HepG2 (cell line): ENCODE data around the gene GINS3. TPM values are rescaled to one million over a fixed set of nuclear protein-coding genes. Genes with fewer than 3 reads are reported as not detected.

Experiments
- ADNP ChIP-seq: sonication (generic); formaldehyde crosslinking; IDR thresholded peaks from 2 replicates; pipeline ENCODE4 v1.4.0; 2020; ENCODE audit warnings: missing genetic modification reagents
- CENPX ChIP-seq: sonication (generic); formaldehyde crosslinking; IDR thresholded peaks from 2 replicates; pipeline ENCODE4 v1.9.0; 2021; ENCODE audit warnings: mild to moderate bottlenecking, missing genetic modification reagents, moderate library complexity
- DNMT1 ChIP-seq: sonication (generic); formaldehyde crosslinking; IDR thresholded peaks from 2 replicates; pipeline ENCODE4 v1.5.1; 2020; ENCODE audit warnings: mild to moderate bottlenecking, missing genetic modification reagents
- HDAC2 ChIP-seq: sonication (generic); formaldehyde crosslinking; IDR thresholded peaks from 2 replicates; pipeline ENCODE4 v1.4.0; 2020; ENCODE audit warnings: missing genetic modification reagents
- IRF2 ChIP-seq: IDR thresholded peaks from 2 replicates; pipeline ENCODE4 v1.6.1; 2018; ENCODE audit warnings: missing genetic modification reagents, missing compliant biosample characterization
- KLF12 ChIP-seq: sonication (generic); formaldehyde crosslinking; IDR thresholded peaks from 2 replicates; pipeline ENCODE4 v1.4.0; 2020; ENCODE audit warnings: missing genetic modification reagents, borderline replicate concordance
- MBNL3 ChIP-seq: fragments of 250-450 bp; sonication (Bioruptor Pico); conservative IDR thresholded peaks from 2 replicates; pipeline ENCODE4 v1.8.0; 2022; ENCODE audit warnings: mild to moderate bottlenecking, inconsistent platforms
- MED13 ChIP-seq: sonication (generic); formaldehyde crosslinking; IDR thresholded peaks from 2 replicates; pipeline ENCODE4 v1.5.0; 2020; ENCODE audit warnings: missing genetic modification reagents
- ONECUT2 ChIP-seq: sonication (generic); formaldehyde crosslinking; IDR thresholded peaks from 2 replicates; pipeline ENCODE4 v1.4.0; 2020; ENCODE audit warnings: missing genetic modification reagents
- RBAK ChIP-seq: sonication (generic); formaldehyde crosslinking; IDR thresholded peaks from 2 replicates; pipeline ENCODE4 v1.5.1; 2020; ENCODE audit warnings: mild to moderate bottlenecking, missing genetic modification reagents
- SMAD3 ChIP-seq: sonication (generic); formaldehyde crosslinking; IDR thresholded peaks from 2 replicates; pipeline ENCODE4 v1.4.0; 2020; ENCODE audit warnings: missing genetic modification reagents
- STAG1 ChIP-seq: sonication (generic); formaldehyde crosslinking; IDR thresholded peaks from 2 replicates; pipeline ENCODE4 v1.4.0; 2020; ENCODE audit warnings: missing genetic modification reagents
- STAT5B ChIP-seq: sonication (generic); formaldehyde crosslinking; IDR thresholded peaks from 2 replicates; pipeline ENCODE4 v1.4.0; 2020; ENCODE audit warnings: missing genetic modification reagents
- ZBTB20 ChIP-seq: sonication (generic); formaldehyde crosslinking; IDR thresholded peaks from 2 replicates; pipeline ENCODE4 v1.8.1; 2023; ENCODE audit warnings: missing genetic modification reagents, low read depth, mild to moderate bottlenecking, borderline replicate concordance
- ZFYVE20 ChIP-seq: sonication (generic); formaldehyde crosslinking; IDR thresholded peaks from 2 replicates; pipeline ENCODE4 v1.8.0; 2023; ENCODE audit warnings: low read depth, mild to moderate bottlenecking, moderate library complexity, missing genetic modification reagents, borderline replicate concordance
- ZNF256 ChIP-seq: sonication (generic); formaldehyde crosslinking; conservative IDR thresholded peaks from 2 replicates; pipeline ENCODE4 v1.4.0; 2020; ENCODE audit warnings: missing genetic modification reagents
- ZNF282 ChIP-seq: fragments of 450-650 bp; IDR thresholded peaks from 2 replicates; pipeline ENCODE4 v1.6.1; 2018; ENCODE audit not compliant: partially characterized antibody
- ZNF350 ChIP-seq: sonication (generic); formaldehyde crosslinking; IDR thresholded peaks from 2 replicates; pipeline ENCODE4 v1.4.0; 2020; ENCODE audit warnings: mild to moderate bottlenecking, low read depth, missing genetic modification reagents, borderline replicate concordance
- ZNF354B ChIP-seq: sonication (generic); formaldehyde crosslinking; IDR thresholded peaks from 2 replicates; pipeline ENCODE4 v1.8.0; 2022; ENCODE audit warnings: mild to moderate bottlenecking, missing genetic modification reagents
- ZNF724P ChIP-seq: sonication (generic); formaldehyde crosslinking; IDR thresholded peaks from 2 replicates; pipeline ENCODE4 v1.8.0; 2022; ENCODE audit warnings: missing genetic modification reagents, borderline replicate concordance
- polyA plus RNA-seq, 8 experiments: library from polyadenylated mRNA; depleted of rRNA in 3 of 8; stranded (reverse) in 7 of 8; unstranded in 1 of 8; fragments of >200 nt; fragmentation: Illumina TruSeq in 4 of 8; extraction: Trizol in 4 of 8; gene quantifications; 2 replicates each; pipeline versions ENCODE4 v1.2.1 to v1.2.3, GENCODE V29; 2011 to 2016; ENCODE audit warnings: low read depth in 4 of 8, missing spikeins in 1 of 8, mixed read lengths in 1 of 8; ENCODE audit not compliant: insufficient read depth in 1 of 8
- total RNA-seq, 5 experiments: library from RNA; depleted of rRNA; stranded (reverse); fragments of >200 nt; fragmentation: Illumina TruSeq; extraction: Trizol; gene quantifications; 2 replicates each; pipeline ENCODE4 v1.2.3, GENCODE V29; 2016; ENCODE audit warnings: low read depth in 1 of 5
- TF ChIP-seq, protein P1 (sequence below): sonication (generic); formaldehyde crosslinking; IDR thresholded peaks from 2 replicates; pipeline ENCODE4 v1.4.0; 2020; ENCODE audit warnings: missing genetic modification reagents, borderline replicate concordance
- TF ChIP-seq, protein P2 (sequence below): sonication (generic); formaldehyde crosslinking; IDR thresholded peaks from 2 replicates; pipeline ENCODE4 v1.4.0; 2020; ENCODE audit warnings: missing genetic modification reagents, borderline replicate concordance
- TF ChIP-seq, protein P3 (sequence below): sonication (generic); formaldehyde crosslinking; conservative IDR thresholded peaks from 2 replicates; pipeline ENCODE4 v1.4.0; 2020; ENCODE audit warnings: missing genetic modification reagents

Gene GINS3
- total and polyA plus RNA-seq, 2 of the 13 experiments (the other 11 are each of a cell fraction or from before 2014, with no cell fraction given): 6.5 to 19.3 TPM

DNA sequence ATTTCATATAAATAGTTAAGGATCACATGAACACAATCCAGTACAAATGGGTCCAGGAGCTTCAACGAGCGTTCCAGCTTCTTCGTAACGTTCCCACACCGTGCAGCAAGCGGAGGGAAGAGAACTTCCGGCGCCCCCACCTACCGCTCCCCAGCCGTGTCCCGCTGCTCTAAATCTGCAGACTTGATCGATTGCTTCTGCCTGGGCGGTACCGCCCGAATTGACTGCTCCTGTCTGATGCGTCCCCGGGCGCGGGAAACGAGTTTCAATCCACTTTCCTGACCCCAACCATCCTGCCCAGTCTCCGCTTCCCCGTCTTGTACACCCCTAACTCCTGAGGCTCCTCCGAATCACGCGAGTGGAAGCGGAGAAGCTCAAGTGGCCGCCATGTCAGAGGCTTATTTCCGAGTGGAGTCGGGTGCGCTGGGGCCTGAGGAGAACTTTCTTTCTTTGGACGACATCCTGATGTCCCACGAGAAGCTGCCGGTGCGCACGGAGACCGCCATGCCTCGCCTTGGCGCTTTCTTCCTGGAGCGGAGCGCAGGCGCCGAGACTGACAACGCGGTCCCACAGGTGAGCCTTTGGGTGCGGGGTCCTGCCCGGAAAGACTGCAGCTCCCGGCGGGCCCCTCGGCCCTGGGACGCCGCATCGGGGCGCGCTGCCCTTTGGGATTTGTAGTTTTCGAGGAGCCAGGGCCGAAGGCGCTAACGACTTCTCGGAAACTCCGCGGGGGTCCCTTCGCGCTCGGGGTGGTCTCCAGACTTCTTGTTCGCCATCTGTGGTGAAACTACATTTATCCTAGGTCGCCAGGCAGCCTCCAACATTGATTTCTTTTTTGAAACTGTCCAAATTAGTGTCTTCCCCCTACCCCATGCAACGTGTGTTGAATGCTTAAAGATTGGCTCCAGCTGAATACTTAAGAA is at the start of gene GINS3 (continued):
- TF ChIP-seq, protein P1, sequence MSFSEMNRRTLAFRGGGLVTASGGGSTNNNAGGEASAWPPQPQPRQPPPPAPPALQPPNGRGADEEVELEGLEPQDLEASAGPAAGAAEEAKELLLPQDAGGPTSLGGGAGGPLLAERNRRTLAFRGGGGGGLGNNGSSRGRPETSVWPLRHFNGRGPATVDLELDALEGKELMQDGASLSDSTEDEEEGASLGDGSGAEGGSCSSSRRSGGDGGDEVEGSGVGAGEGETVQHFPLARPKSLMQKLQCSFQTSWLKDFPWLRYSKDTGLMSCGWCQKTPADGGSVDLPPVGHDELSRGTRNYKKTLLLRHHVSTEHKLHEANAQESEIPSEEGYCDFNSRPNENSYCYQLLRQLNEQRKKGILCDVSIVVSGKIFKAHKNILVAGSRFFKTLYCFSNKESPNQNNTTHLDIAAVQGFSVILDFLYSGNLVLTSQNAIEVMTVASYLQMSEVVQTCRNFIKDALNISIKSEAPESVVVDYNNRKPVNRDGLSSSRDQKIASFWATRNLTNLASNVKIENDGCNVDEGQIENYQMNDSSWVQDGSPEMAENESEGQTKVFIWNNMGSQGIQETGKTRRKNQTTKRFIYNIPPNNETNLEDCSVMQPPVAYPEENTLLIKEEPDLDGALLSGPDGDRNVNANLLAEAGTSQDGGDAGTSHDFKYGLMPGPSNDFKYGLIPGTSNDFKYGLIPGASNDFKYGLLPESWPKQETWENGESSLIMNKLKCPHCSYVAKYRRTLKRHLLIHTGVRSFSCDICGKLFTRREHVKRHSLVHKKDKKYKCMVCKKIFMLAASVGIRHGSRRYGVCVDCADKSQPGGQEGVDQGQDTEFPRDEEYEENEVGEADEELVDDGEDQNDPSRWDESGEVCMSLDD (CRISPR knock-in tag): peak; percentile 62; the same call in 1 of the 2 replicates
- TF ChIP-seq MED13 (CRISPR knock-in tag) (peak; percentile 27; the same call in 1 of the 2 replicates), IRF2 (CRISPR knock-in tag) (peak; percentile 93; the same call in 1 of the 2 replicates), ZBTB20 (CRISPR knock-in tag) (peak; percentile 80), ZNF354B (peak; percentile 95; the same call in 1 of the 2 replicates), ZFYVE20 (no peak), CENPX (CRISPR knock-in tag) (no peak), MBNL3 (no peak), ZNF724P (peak; percentile 87), RBAK (CRISPR knock-in tag) (peak; percentile 79), HDAC2 (CRISPR knock-in tag) (peak; percentile 61; the same call in 1 of the 2 replicates), ONECUT2 (CRISPR knock-in tag) (peak; percentile 59; the same call in 1 of the 2 replicates), STAT5B (CRISPR knock-in tag) (peak; percentile 43; the same call in 1 of the 2 replicates), ZNF256 (CRISPR knock-in tag) (peak; percentile 29; the same call in 1 of the 2 replicates), ZNF350 (peak; percentile 96), STAG1 (no peak; the same call in 1 of the 2 replicates), DNMT1 (peak; percentile 26; the same call in 1 of the 2 replicates), ADNP (CRISPR knock-in tag) (no peak), KLF12 (peak; percentile 88; the same call in 1 of the 2 replicates), SMAD3 (CRISPR knock-in tag) (peak; percentile 97), ZNF282 (no peak)
- TF ChIP-seq, protein P2, sequence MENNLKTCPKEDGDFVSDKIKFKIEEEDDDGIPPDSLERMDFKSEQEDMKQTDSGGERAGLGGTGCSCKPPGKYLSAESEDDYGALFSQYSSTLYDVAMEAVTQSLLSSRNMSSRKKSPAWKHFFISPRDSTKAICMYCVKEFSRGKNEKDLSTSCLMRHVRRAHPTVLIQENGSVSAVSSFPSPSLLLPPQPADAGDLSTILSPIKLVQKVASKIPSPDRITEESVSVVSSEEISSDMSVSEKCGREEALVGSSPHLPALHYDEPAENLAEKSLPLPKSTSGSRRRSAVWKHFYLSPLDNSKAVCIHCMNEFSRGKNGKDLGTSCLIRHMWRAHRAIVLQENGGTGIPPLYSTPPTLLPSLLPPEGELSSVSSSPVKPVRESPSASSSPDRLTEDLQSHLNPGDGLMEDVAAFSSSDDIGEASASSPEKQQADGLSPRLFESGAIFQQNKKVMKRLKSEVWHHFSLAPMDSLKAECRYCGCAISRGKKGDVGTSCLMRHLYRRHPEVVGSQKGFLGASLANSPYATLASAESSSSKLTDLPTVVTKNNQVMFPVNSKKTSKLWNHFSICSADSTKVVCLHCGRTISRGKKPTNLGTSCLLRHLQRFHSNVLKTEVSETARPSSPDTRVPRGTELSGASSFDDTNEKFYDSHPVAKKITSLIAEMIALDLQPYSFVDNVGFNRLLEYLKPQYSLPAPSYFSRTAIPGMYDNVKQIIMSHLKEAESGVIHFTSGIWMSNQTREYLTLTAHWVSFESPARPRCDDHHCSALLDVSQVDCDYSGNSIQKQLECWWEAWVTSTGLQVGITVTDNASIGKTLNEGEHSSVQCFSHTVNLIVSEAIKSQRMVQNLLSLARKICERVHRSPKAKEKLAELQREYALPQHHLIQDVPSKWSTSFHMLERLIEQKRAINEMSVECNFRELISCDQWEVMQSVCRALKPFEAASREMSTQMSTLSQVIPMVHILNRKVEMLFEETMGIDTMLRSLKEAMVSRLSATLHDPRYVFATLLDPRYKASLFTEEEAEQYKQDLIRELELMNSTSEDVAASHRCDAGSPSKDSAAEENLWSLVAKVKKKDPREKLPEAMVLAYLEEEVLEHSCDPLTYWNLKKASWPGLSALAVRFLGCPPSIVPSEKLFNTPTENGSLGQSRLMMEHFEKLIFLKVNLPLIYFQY (CRISPR knock-in tag): no peak
- TF ChIP-seq, protein P3, sequence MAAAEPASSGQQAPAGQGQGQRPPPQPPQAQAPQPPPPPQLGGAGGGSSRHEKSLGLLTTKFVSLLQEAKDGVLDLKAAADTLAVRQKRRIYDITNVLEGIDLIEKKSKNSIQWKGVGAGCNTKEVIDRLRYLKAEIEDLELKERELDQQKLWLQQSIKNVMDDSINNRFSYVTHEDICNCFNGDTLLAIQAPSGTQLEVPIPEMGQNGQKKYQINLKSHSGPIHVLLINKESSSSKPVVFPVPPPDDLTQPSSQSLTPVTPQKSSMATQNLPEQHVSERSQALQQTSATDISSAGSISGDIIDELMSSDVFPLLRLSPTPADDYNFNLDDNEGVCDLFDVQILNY (CRISPR knock-in tag): peak; percentile 100
